Thoracic aorta (tissue), 2 donors: ENCODE results near the gene CYP51A1. TPM values are rescaled to one million over a fixed set of nuclear protein-coding genes. Genes with fewer than 3 reads are reported as not detected.

Experiments used
- ATAC-seq: fragments of 150-250 bp; one replicate; pipeline ENCODE4 v1.8.0; 2017; ENCODE audit warnings: low read depth; ENCODE audit not compliant: insufficient number of reproducible peaks, low FRiP score
- DNase-seq: peaks from one replicate; pipeline ENCODE4 v3.0.0-alpha.2; 2020; ENCODE audit warnings: low spot score
- H3K27ac ChIP-seq, 2 donors: fragments of 200-600 bp; sonication (generic); 1 replicate in 1 of 2; 2 replicates in 1 of 2; pipeline ENCODE4 v1.5.1; 2016; ENCODE audit warnings: mild to moderate bottlenecking in 2 of 2, moderate library complexity in 2 of 2
- H3K27me3 ChIP-seq: fragments of 200-600 bp; sonication (generic); replicated peaks from 2 replicates; pipeline ENCODE4 v1.6.0; 2016; ENCODE audit warnings: mild to moderate bottlenecking; ENCODE audit not compliant: insufficient read depth
- H3K36me3 ChIP-seq: fragments of 200-600 bp; sonication (generic); one replicate; pipeline ENCODE4 v1.5.1; 2016
- H3K4me1 ChIP-seq, 2 donors: fragments of 200-600 bp; sonication (generic); 1 replicate in 1 of 2; 2 replicates in 1 of 2; pipeline versions ENCODE4 v1.5.1 to v1.6.0; 2016; ENCODE audit warnings: low read depth in 2 of 2, mild to moderate bottlenecking in 1 of 2; ENCODE audit not compliant: control insufficient read depth in 1 of 2
- H3K4me3 ChIP-seq: fragments of 200-600 bp; sonication (generic); 2 replicates; pipeline ENCODE4 v1.5.1; 2016; ENCODE audit warnings: mild to moderate bottlenecking
- H3K9me3 ChIP-seq: fragments of 200-600 bp; sonication (generic); 2 replicates; pipeline ENCODE4 v1.5.1; 2016
- total RNA-seq, 2 donors: library from RNA; depleted of rRNA; stranded (reverse); fragments of >200 nt; gene quantifications; one replicate each; pipeline versions ENCODE4 v1.1.0 to v1.2.3, GENCODE V29; 2016
- TF ChIP-seq, protein P1 (sequence below): fragments of 200-600 bp; sonication (generic); IDR thresholded peaks from one replicate; pipeline ENCODE4 v1.5.1; 2019; ENCODE audit warnings: antibody characterized with exemption

Gene CYP51A1
- total RNA-seq, 2 donors from 2014 or later = 22.6 to 30.7 TPM

DNA sequence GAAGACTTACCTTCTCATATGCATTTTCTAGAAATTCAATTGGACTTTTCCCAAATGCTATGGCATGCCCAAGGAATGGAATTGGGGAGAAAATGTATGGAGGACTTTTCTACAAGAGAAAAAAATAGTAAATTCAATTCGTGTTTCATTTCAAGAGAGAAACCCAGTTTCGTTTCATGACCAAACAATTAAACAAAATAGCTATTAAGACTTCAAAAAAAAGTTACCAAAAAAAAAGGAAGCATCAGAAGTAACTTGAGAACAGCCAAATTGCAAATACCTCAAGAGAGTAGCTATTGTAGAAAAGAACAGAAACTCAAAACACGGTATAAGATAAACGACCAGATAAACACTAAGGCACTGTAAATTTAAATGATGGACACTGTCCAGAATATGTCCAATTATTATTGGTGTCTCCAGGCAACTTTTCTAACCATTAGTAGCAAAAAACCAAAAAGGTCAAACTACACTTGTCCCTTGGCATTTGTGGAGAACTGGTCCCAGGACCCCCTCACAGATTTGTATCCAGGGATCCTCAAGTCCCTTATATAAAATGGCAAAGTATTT lies 2.4 kb downstream of the CYP51A1 start:
- TF ChIP-seq, protein P1, sequence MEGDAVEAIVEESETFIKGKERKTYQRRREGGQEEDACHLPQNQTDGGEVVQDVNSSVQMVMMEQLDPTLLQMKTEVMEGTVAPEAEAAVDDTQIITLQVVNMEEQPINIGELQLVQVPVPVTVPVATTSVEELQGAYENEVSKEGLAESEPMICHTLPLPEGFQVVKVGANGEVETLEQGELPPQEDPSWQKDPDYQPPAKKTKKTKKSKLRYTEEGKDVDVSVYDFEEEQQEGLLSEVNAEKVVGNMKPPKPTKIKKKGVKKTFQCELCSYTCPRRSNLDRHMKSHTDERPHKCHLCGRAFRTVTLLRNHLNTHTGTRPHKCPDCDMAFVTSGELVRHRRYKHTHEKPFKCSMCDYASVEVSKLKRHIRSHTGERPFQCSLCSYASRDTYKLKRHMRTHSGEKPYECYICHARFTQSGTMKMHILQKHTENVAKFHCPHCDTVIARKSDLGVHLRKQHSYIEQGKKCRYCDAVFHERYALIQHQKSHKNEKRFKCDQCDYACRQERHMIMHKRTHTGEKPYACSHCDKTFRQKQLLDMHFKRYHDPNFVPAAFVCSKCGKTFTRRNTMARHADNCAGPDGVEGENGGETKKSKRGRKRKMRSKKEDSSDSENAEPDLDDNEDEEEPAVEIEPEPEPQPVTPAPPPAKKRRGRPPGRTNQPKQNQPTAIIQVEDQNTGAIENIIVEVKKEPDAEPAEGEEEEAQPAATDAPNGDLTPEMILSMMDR = no peak
- Histone ChIP-seq H3K36me3 (no peaks in the 10 kb centered on the region), H3K27me3 (no peaks in the 10 kb centered on the region), H3K9me3 (no peaks in the 10 kb centered on the region), H3K4me1 (peaks cover 10 to 24% of the 10 kb centered on the region in 2 donors), H3K4me3 (no peak overlapping the region), H3K27ac (no peak overlapping the region)
- no peak for DNase-seq
- ATAC-seq = no peak

DNA sequence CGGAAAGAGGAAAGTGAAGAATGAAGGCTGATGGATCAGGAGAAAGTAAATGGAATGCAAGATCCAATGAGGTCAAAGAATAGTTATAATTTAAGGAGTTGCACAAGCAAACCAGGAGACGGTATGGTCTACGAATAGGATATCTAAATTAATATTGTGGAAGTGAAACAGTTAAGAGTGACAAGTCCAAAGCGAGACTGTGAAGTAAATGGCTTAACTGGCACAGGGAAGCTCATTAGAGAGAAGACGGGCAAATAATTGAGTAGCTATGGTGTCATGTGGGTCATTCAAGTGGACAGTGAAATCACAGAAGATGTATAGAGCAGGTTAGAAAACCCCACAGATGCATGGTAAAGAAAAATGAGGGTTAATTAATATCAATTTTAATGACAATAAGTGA lies 3.2 kb downstream of the CYP51A1 start:
- peaks cover 10 to 24% of the 10 kb centered on the region in 2 donors for H3K4me1 ChIP-seq
- TF ChIP-seq, protein P1 = no peak
- H3K4me3 ChIP-seq = no peak overlapping the region
- DNase-seq (no peak), ATAC-seq (no peak)
- no peaks in the 10 kb centered on the region for H3K27me3 ChIP-seq
- no peaks in the 10 kb centered on the region for H3K36me3 ChIP-seq
- no peak overlapping the region for H3K27ac ChIP-seq
- H3K9me3 ChIP-seq = no peaks in the 10 kb centered on the region

DNA sequence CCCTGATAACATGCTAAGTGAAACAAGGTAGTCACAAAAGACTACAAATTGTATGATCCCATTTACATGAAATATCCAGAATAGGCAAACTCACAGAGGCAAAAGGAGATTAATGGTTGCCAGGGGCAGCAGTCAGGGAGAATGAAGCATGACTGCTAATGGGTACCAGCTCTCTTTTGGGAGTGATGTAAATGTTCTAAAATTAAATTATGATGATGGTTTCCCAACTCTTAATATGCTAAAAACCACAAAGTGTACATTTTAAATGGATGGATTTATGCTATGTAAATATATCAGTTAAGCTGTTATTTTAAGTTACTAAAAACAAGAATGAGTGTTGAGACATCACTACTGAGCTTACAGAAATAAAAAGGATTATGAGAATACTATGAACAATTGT lies 12.6 kb downstream of the CYP51A1 start:
- H3K4me1 ChIP-seq = no peaks in the 10 kb centered on the region
- no peak overlapping the region for H3K4me3 ChIP-seq
- peaks cover 39% of the 10 kb centered on the region for H3K36me3 ChIP-seq
- DNase-seq = no peak
- ATAC-seq = no peak
- no peak overlapping the region for H3K27ac ChIP-seq
- no peaks in the 10 kb centered on the region for H3K9me3 ChIP-seq
- no peaks in the 10 kb centered on the region for H3K27me3 ChIP-seq
- TF ChIP-seq, protein P1 = no peak

DNA sequence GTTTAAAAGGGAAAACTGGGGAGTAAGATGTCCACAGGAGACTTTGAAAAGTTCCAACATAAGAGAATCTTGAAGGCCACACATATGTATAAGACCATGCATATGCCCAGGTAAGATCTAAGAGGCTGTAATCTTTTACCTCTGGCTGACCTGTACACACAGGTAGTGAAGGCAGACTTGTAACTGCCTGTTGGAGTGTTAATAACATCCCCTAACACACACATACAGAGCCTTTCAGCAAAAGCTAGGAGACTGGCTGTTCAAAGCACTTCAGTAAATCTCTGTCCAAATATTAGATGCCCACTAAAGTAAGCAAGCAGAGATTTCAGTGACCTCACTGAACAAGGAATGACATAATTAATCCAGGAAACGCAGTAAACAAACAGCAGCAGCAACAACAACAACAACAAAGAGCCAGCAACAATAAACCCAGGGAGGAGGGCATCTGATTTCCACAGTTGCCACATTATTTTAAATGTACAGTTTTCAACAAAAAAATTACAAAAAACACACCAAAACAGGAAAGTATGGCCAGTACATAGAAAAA lies 15.0 kb downstream of the CYP51A1 start:
- no peaks in the 10 kb centered on the region for H3K9me3 ChIP-seq
- no peaks in the 10 kb centered on the region for H3K4me1 ChIP-seq
- peaks cover 46% of the 10 kb centered on the region for H3K36me3 ChIP-seq
- DNase-seq (no peak), ATAC-seq (no peak)
- H3K27ac ChIP-seq = no peak overlapping the region
- H3K27me3 ChIP-seq = no peaks in the 10 kb centered on the region
- TF ChIP-seq, protein P1 = no peak
- no peak overlapping the region for H3K4me3 ChIP-seq

DNA sequence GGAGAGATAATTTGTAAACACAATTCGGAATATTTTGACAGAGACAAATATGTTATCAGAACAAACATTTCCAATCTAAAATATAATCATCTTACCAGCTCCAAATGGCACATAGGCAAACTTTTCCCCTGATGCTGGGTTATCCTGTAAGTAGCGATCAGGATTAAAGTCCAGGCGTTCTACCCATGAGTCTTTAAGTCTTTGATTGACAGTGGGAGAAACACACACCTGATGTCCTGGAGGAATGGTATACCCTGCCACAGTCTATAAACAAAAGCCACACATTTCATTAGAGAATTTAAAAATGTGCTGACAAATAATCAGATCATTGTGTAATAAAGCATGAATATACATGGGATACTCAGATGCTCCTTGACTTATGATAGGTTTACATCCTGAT lies 17.3 kb downstream of the CYP51A1 start:
- H3K27ac ChIP-seq = no peak overlapping the region
- H3K4me1 ChIP-seq = no peaks in the 10 kb centered on the region
- H3K27me3 ChIP-seq = no peaks in the 10 kb centered on the region
- no peak overlapping the region for H3K4me3 ChIP-seq
- TF ChIP-seq, protein P1 = no peak
- peaks cover 24% of the 10 kb centered on the region for H3K36me3 ChIP-seq
- no peak for DNase-seq
- H3K9me3 ChIP-seq = no peaks in the 10 kb centered on the region
- no peak for ATAC-seq
